WTC11 (cell line): ENCODE results near the gene TAAR9. TPM values are rescaled to one million over a fixed set of nuclear protein-coding genes. Genes with fewer than 3 reads are reported as not detected.

Source experiments
- ATAC-seq: fragments of 200-7000 bp; cut with Tn5 transposase; 2 replicates; pipeline ENCODE4 v1.10.0; 2021; ENCODE audit warnings: mild to moderate bottlenecking, moderate library complexity
- CTCF ChIA-PET: fragments of 300-600 bp; sonication (Branson Sonifier 250); formaldehyde crosslinking; loops from one replicate; lab custom pipeline; 2021; ENCODE audit warnings: antibody characterized with exemption; lab: Charles Lee
- POLR2A ChIA-PET: fragments of 350-600 bp; sonication (Branson Sonifier 250); formaldehyde crosslinking; loops from one replicate; lab custom pipeline; 2021; ENCODE audit warnings: antibody characterized with exemption; lab: Charles Lee
- DNase-seq: peaks from one replicate; pipeline ENCODE4 v3.0.0; 2021; ENCODE audit warnings: low spot score
- H3K27ac Mint-ChIP-seq: 2 replicates; pipeline ENCODE4 v1.8.0; 2021; ENCODE audit warnings: mixed read lengths
- H3K27me3 Mint-ChIP-seq: 2 replicates; pipeline ENCODE4 v1.8.0; 2021; ENCODE audit warnings: low read depth, mild to moderate bottlenecking, moderate library complexity, mixed read lengths
- H3K36me3 Mint-ChIP-seq: 2 replicates; pipeline ENCODE4 v1.8.0; 2021; ENCODE audit warnings: mixed read lengths
- H3K4me1 Mint-ChIP-seq: 2 replicates; pipeline ENCODE4 v1.8.0; 2022; ENCODE audit warnings: mixed read lengths
- H3K4me3 Mint-ChIP-seq: 2 replicates; pipeline ENCODE4 v1.8.0; 2021; ENCODE audit warnings: mild to moderate bottlenecking, moderate library complexity, mixed read lengths
- H3K9me3 Mint-ChIP-seq: 2 replicates; pipeline ENCODE4 v1.8.0; 2021; ENCODE audit warnings: mixed read lengths
- CDX4 ChIP-seq: fragments of 250-450 bp; sonication (Bioruptor Pico); IDR thresholded peaks from 2 replicates; pipeline ENCODE4 v1.9.0; 2021; ENCODE audit warnings: moderate library complexity, mild to moderate bottlenecking, inconsistent platforms, borderline replicate concordance
- CREB1 ChIP-seq: sonication (generic); formaldehyde crosslinking; IDR thresholded peaks from 2 replicates; pipeline ENCODE4 v1.8.0; 2023; ENCODE audit warnings: mild to moderate bottlenecking, missing genetic modification reagents
- GABPB1 ChIP-seq: sonication (generic); formaldehyde crosslinking; IDR thresholded peaks from 2 replicates; pipeline ENCODE4 v1.8.1; 2023; ENCODE audit warnings: mild to moderate bottlenecking, missing genetic modification reagents
- HMGA2 ChIP-seq: fragments of 250-450 bp; sonication (Bioruptor Pico); IDR thresholded peaks from 2 replicates; pipeline ENCODE4 v1.4.0; 2021; ENCODE audit warnings: mild to moderate bottlenecking, moderate library complexity
- HMGXB4 ChIP-seq: sonication (generic); formaldehyde crosslinking; IDR thresholded peaks from 2 replicates; pipeline ENCODE4 v1.8.1; 2023; ENCODE audit warnings: mild to moderate bottlenecking, moderate library complexity, missing genetic modification reagents
- MXD4 ChIP-seq: fragments of 250-450 bp; sonication (Bioruptor Pico); IDR thresholded peaks from 2 replicates; pipeline ENCODE4 v1.8.0; 2021; ENCODE audit warnings: mild to moderate bottlenecking, moderate library complexity, borderline replicate concordance
- NR3C1 ChIP-seq: sonication (generic); formaldehyde crosslinking; conservative IDR thresholded peaks from 2 replicates; pipeline ENCODE4 v1.8.1; 2023; ENCODE audit warnings: low read depth, mild to moderate bottlenecking, missing genetic modification reagents
- PRRX2 ChIP-seq: fragments of 250-450 bp; sonication (Bioruptor Pico); IDR thresholded peaks from 2 replicates; pipeline ENCODE4 v1.8.0; 2021; ENCODE audit warnings: mild to moderate bottlenecking
- RELA ChIP-seq: sonication (generic); formaldehyde crosslinking; IDR thresholded peaks from 2 replicates; pipeline ENCODE4 v1.8.1; 2022; ENCODE audit warnings: missing genetic modification reagents, mild to moderate bottlenecking, borderline replicate concordance
- TEAD4 ChIP-seq: sonication (generic); formaldehyde crosslinking; IDR thresholded peaks from 2 replicates; pipeline ENCODE4 v1.8.0; 2022; ENCODE audit warnings: mild to moderate bottlenecking, missing genetic modification reagents
- ZMAT4 ChIP-seq: fragments of 250-450 bp; sonication (Bioruptor Pico); IDR thresholded peaks from 2 replicates; pipeline ENCODE4 v1.9.0; 2021; ENCODE audit warnings: mild to moderate bottlenecking
- ZNF138 ChIP-seq: sonication (generic); formaldehyde crosslinking; conservative IDR thresholded peaks from 2 replicates; pipeline ENCODE4 v1.8.1; 2022; ENCODE audit warnings: mild to moderate bottlenecking, moderate library complexity, missing genetic modification reagents
- ZNF219 ChIP-seq: sonication (generic); formaldehyde crosslinking; IDR thresholded peaks from 2 replicates; pipeline ENCODE4 v1.8.0; 2023; ENCODE audit warnings: missing genetic modification reagents, mild to moderate bottlenecking, borderline replicate concordance
- ZNF532 ChIP-seq: fragments of 250-450 bp; sonication (Bioruptor Pico); IDR thresholded peaks from 2 replicates; pipeline ENCODE4 v1.9.0; 2021; ENCODE audit warnings: mild to moderate bottlenecking, borderline replicate concordance
- total RNA-seq: library from RNA; stranded (reverse); gene quantifications from 3 replicates; pipeline ENCODE4 v1.2.3, GENCODE V29; 2021
- TF ChIP-seq, protein P1 (sequence below): sonication (generic); formaldehyde crosslinking; IDR thresholded peaks from 2 replicates; pipeline ENCODE4 v1.8.1; 2022; ENCODE audit warnings: low read depth, missing genetic modification reagents, borderline replicate concordance
- TF ChIP-seq, protein P2 (sequence below): fragments of 250-450 bp; sonication (Bioruptor Pico); IDR thresholded peaks from 2 replicates; pipeline ENCODE4 v1.8.0; 2021; ENCODE audit warnings: mild to moderate bottlenecking

Gene TAAR9
- total RNA-seq, 1 experiment from 2014 or later, result not detected

DNA sequence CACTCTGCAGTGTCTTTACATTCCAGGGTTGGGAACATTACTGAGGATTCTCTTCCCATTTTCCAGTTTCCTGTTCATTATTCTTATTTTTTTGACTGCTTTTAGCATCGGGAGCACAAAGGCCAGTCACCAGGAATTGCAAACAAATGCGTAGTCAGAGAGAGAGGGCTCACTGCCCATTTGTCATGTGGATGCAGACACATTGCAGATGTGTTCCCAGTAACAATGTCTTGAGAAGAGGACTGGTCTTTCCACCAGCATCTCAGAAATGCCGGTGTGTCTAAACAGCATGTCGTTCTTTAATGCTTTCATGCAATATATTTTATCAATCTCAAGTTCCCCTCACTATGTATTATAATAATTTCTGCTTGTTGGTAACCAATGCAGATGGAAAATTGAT lies 31.1 kb downstream of the TAAR9 start:
- H3K4me3 Mint-ChIP-seq, result no peak overlapping the region
- no peaks in the 10 kb centered on the region for H3K27me3 Mint-ChIP-seq
- CTCF ChIA-PET, result no interaction called here
- no peaks in the 10 kb centered on the region for H3K9me3 Mint-ChIP-seq
- H3K4me1 Mint-ChIP-seq, result peaks cover 38% of the 10 kb centered on the region
- POLR2A ChIA-PET, result no interaction called here
- no peaks in the 10 kb centered on the region for H3K36me3 Mint-ChIP-seq
- DNase-seq, result no peak
- peak; percentile 81 for ATAC-seq
- no peak overlapping the region; the same call in 1 of the 2 replicates for H3K27ac Mint-ChIP-seq
- no peak for TF ChIP-seq ZNF532 (CRISPR knock-in tag)
- no peak for TF ChIP-seq ZMAT4 (CRISPR knock-in tag)
- TF ChIP-seq ZNF219 (CRISPR knock-in tag), result no peak
- TF ChIP-seq GABPB1, result no peak
- no peak for TF ChIP-seq MXD4 (CRISPR knock-in tag)
- TF ChIP-seq HMGA2, result no peak
- TF ChIP-seq CDX4 (CRISPR knock-in tag), result no peak
- TF ChIP-seq PRRX2, result no peak
- no peak for TF ChIP-seq ZNF138 (CRISPR knock-in tag)
- TF ChIP-seq RELA, result no peak
- no peak for TF ChIP-seq TEAD4
- no peak for TF ChIP-seq CREB1 (CRISPR knock-in tag)
- no peak for TF ChIP-seq HMGXB4 (CRISPR knock-in tag)

GRCh38 chr6:132570221-132570777 lies 32.2 kb downstream of the TAAR9 start, which contains the start of gene TAAR6:
Gene TAAR6, plus strand, starts transcription at chr6:132570322. Its CDS starts 0 bp downstream, at chr6:132570322.
- POLR2A ChIA-PET, result no interaction called here

More at GRCh38 chr6:132570221-132570777, 32.2 kb downstream of the TAAR9 start, which contains the start of gene TAAR6:
- H3K36me3 Mint-ChIP-seq, result no peaks in the 10 kb centered on the region
- no peaks in the 10 kb centered on the region for H3K9me3 Mint-ChIP-seq
- H3K4me3 Mint-ChIP-seq, result no peak within 1 kb of the TSS
- TF ChIP-seq, protein P1, sequence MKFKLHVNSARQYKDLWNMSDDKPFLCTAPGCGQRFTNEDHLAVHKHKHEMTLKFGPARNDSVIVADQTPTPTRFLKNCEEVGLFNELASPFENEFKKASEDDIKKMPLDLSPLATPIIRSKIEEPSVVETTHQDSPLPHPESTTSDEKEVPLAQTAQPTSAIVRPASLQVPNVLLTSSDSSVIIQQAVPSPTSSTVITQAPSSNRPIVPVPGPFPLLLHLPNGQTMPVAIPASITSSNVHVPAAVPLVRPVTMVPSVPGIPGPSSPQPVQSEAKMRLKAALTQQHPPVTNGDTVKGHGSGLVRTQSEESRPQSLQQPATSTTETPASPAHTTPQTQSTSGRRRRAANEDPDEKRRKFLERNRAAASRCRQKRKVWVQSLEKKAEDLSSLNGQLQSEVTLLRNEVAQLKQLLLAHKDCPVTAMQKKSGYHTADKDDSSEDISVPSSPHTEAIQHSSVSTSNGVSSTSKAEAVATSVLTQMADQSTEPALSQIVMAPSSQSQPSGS (CRISPR knock-in tag), result no peak
- TF ChIP-seq, protein P2, sequence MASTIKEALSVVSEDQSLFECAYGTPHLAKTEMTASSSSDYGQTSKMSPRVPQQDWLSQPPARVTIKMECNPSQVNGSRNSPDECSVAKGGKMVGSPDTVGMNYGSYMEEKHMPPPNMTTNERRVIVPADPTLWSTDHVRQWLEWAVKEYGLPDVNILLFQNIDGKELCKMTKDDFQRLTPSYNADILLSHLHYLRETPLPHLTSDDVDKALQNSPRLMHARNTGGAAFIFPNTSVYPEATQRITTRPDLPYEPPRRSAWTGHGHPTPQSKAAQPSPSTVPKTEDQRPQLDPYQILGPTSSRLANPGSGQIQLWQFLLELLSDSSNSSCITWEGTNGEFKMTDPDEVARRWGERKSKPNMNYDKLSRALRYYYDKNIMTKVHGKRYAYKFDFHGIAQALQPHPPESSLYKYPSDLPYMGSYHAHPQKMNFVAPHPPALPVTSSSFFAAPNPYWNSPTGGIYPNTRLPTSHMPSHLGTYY, result no peak
- TF ChIP-seq NR3C1 (CRISPR knock-in tag), result no peak
- CTCF ChIA-PET, result no interaction called here
- no peak within 1 kb of the TSS; the same call in 1 of the 2 replicates for H3K27ac Mint-ChIP-seq
- H3K4me1 Mint-ChIP-seq, result peaks cover 38% of the 10 kb centered on the region
- ATAC-seq (peak; percentile 66), DNase-seq (no peak)
- H3K27me3 Mint-ChIP-seq, result no peaks in the 10 kb centered on the region
